ENCODE results near the gene LGR6. TPM values are rescaled to one million over a fixed set of nuclear protein-coding genes. Genes with fewer than 3 reads are reported as not detected.
"Not testable (repeated sequence)": the region's sequence is repeated elsewhere in the genome, so short reads cannot be mapped to it uniquely, and the experiment has no call there.

The LGR6 gene, protein sequence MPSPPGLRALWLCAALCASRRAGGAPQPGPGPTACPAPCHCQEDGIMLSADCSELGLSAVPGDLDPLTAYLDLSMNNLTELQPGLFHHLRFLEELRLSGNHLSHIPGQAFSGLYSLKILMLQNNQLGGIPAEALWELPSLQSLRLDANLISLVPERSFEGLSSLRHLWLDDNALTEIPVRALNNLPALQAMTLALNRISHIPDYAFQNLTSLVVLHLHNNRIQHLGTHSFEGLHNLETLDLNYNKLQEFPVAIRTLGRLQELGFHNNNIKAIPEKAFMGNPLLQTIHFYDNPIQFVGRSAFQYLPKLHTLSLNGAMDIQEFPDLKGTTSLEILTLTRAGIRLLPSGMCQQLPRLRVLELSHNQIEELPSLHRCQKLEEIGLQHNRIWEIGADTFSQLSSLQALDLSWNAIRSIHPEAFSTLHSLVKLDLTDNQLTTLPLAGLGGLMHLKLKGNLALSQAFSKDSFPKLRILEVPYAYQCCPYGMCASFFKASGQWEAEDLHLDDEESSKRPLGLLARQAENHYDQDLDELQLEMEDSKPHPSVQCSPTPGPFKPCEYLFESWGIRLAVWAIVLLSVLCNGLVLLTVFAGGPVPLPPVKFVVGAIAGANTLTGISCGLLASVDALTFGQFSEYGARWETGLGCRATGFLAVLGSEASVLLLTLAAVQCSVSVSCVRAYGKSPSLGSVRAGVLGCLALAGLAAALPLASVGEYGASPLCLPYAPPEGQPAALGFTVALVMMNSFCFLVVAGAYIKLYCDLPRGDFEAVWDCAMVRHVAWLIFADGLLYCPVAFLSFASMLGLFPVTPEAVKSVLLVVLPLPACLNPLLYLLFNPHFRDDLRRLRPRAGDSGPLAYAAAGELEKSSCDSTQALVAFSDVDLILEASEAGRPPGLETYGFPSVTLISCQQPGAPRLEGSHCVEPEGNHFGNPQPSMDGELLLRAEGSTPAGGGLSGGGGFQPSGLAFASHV
- 10 to 100 TPM in 1 of 12 donors, 1 to 10 TPM in 6, under 1 TPM in 3, not detected in 2; 0.20 to 32.4 (median 1.5) TPM for polyA plus RNA-seq (ENCODE audit: insufficient read length in 12 of 12)
- long read RNA-seq, donor 1, result 0 reads
- long read RNA-seq, donor 2, result 0 reads
- long read RNA-seq, donor 3, result 0 reads
- long read RNA-seq, donor 4, result 0 reads
- long read RNA-seq, donor 5, result 0 reads
- long read RNA-seq, donor 6, result 0 reads
- long read RNA-seq, donor 7, result 0 reads
- long read RNA-seq, donor 8, result 0 reads
- long read RNA-seq, donor 9, partial matches to known transcripts, result 0 of 1 reads
- long read RNA-seq, donor 9, other reads (novel, unspliced or antisense), result 0 of 1 reads
- long read RNA-seq, donor 10, result 0 reads
- long read RNA-seq, donor 11, result 0 reads

DNA sequence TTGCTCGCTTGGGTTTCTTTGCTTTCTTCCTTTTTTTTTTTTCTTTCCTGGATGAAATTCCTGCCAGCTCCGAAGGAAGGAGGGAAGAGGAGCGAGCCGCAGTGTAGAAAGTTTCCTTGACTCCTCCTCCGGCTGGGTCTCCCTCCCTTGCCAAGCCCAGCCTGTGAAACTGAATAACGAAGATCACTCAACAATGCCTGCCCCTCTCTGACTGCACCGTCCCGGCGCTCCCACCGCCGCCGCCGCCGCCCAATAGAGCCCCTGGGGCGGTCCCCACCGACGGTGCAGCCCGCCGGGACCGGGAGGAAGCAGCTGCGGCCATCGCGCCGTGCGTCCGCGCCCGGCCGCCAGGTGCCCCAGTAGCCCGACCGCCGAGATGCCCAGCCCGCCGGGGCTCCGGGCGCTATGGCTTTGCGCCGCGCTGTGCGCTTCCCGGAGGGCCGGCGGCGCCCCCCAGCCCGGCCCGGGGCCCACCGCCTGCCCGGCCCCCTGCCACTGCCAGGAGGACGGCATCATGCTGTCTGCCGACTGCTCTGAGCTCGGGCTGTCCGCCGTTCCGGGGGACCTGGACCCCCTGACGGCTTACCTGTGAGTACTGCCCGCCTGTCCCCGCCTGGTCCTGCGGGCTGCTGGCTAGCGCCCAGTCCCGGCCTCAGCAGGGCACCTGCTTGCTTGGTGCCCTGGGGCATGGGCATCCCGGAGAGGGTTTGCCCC, at the start of gene LGR6:
TSS of gene LGR6 (plus strand) at position 186 of the 714 bp plus-strand sequence. CDS start at position 377, 191 bp downstream.
- no peak for DNase-seq

DNA sequence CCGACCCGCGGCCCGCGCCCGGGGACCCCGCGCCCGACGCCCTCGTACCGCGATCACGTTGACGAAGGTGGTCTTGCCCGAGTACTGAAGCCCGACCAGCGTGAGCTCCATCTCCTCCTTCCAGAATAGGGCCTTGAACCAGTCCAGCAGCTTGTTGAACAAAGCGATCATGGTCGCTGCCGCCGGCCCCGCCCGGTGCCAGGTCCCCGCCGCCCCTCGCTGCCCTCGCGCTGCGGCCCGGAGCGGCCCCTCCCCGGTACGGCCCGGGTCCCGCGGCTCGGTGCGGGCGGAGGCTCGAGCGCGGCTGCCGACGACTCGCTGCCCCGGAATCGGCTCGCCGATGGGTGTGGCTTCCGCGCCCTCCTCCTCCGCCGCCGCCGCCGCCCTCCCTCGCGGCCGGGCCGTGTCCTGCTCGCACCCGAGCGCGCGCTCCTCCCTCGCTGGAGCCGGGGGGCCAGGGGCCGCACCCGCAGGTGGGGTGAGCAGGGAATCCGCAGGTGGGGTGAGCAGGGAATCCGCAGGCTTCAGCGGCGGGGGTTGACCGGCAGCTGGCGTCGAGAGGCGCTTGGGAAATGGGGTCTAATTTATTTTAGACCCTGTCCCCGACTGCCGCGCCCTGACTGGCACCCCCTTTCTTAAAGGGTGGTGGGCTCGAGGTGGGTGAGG, 49.1 kb upstream of the LGR6 start, which contains the start of gene ARL8A:
TSS of gene ARL8A (minus strand) at position 336 of the 666 bp plus-strand sequence. CDS start at position 171, 165 bp downstream.
- no peak for DNase-seq

DNA sequence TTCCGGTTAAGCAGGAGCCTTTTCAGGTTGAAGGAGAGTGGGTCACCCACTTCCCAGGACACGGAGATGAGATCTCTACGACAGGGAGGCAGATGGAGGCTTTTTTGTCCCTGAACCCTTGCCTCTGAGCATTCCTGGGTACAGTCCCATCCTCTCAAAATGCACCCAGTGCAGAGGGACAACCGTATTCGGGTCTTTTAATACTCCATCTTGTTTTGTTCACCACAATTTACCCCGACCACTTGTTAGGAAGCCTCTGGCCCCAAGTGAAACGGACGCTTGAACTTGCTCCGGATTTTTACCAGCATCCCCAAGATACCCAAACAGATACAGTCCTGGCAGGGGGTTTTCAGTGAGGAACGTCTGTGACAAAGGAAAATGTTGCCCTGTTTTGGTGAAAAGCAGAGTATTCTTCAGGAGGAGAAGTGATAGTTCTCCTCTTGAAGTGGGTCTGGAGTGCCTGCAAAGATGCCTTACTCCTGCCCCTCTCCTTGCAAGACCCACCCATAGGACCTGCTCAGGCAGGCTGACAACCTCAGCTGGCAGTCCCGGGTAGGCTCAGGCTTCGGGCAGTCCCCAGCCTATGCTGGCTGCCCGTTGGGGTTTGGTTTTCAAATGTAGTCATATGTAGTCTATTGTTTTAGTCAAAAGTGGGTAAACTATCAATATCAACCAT, 48.4 kb upstream of the LGR6 start:
- DNase-seq, result no peak

GRCh38 chr1:202145744-202146140, 47.9 kb upstream of the LGR6 start:
- not testable (repeated sequence) for DNase-seq

DNA sequence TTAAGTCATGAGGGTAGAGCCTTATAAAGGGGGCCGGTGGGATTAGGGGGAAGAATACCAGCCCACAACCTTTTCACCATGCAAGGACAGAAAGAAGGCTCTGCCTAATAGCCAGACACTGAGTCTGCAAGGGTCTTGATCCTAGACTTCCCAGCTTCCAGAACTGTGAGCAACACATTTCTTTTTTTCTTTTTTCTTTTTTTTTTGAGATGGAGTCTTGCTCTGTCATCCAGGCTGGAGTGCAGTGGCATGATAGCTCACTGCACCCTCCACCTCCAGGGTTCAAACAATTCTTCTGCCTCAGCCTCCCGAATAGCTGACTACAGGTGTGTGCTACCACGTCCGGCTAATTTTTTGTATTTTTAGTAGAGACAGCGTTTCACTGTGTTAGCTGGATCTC, 47.3 kb upstream of the LGR6 start:
- no peak for DNase-seq

GRCh38 chr1:202146993-202147392, 46.6 kb upstream of the LGR6 start:
- no peak for DNase-seq

GRCh38 chr1:202148391-202148790, 45.2 kb upstream of the LGR6 start:
- no peak for DNase-seq

DNA sequence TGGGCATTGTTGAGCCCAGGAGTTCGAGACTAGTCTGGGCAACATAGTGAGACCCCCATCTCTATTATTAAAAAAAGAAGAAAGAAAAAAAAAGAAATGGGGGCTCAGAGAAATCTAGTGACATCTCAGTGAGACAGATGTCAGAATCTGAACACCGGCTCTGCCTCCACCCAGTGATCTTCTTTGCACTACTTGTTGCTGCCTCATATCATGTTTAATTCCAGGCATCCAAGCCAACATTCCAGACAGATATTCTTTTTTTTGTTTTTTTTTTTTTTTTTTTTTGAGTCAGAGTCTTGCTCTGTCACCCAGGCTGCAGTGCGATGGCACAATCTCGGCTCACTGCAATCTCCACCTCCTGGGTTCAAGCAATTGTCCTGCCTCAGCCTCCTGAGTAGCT, 44.0 kb upstream of the LGR6 start:
- DNase-seq, result no peak

GRCh38 chr1:202150187-202150586, 43.4 kb upstream of the LGR6 start:
- DNase-seq, result no peak

GRCh38 chr1:202150602-202151001, 43.0 kb upstream of the LGR6 start:
- DNase-seq, result no peak

DNA sequence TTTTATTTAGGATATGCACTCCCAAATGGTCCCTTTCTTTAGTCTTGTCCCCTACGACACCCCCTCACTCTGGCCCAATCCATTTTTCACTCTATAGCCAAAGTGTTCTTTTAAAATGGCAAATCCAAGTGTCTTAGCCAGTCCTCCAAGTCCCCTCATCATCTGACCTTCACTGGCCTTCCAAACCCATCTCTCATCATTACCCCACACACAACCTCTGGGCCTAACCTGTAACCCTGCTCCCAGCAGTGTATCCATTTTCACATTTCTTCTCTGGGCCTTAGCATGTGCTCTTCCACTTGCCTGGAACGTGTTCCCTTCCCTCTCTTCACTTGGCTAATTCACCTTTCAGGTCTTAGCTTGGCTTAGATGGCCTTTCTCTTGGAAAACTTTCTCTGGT, 42.6 kb upstream of the LGR6 start:
- no peak for DNase-seq

GRCh38 chr1:202152399-202152798, 41.2 kb upstream of the LGR6 start:
- no peak for DNase-seq

- no peak for DNase-seq
Measured at GRCh38 chr1:202153284-202153683, 40.3 kb upstream of the LGR6 start.

GRCh38 chr1:202154148-202154765, 39.3 kb upstream of the LGR6 start:
- DNase-seq, result no peak

GRCh38 chr1:202154766-202155477, 38.7 kb upstream of the LGR6 start:
- DNase-seq, result no peak

DNA sequence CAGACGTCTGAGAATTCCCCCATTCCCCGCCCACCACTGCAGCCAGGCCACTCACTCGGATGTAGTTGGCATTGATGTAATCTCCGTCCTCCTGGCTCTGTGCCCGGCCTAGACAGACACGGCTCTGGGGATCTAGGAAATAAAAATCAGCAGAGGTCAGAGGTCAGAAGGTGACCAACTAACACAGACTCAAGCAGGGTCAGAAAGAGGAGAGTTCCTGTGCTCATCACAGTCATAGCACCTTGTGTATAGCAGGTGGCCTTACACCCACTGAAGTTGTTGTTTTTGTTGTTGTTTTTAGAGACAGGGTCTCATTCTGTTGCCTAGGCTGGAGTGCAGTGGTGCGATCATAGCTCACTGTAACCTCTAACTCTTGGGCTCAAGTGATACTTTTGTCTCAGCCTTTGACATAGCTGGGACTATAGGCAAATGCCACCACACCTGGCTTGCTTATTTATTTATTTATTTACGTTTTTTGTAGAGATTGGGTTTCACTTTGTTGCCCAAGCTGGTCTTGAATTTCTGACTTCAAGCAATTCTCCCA, 38.0 kb upstream of the LGR6 start:
- DNase-seq, result no peak

DNA sequence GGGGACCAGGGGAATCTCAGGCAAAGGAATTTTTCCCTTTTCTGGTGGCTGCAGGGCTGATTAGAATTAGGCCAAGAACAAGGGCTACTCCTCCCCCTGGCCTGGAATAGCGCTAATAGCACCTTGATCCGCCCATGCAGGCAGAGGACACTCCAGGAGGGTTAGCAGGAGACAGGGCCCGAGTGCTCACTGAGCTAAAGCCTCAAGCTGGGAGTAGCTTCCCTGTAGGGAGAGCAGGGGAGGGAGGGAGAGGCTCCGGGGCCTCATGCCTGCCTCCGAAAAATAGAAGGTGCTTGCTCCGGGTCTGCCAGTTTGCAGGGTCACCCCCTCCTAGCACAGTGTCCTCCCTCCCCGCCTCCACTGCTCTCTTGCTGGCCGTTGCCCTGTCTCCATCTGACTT, 37.0 kb upstream of the LGR6 start:
- no peak for DNase-seq

DNA sequence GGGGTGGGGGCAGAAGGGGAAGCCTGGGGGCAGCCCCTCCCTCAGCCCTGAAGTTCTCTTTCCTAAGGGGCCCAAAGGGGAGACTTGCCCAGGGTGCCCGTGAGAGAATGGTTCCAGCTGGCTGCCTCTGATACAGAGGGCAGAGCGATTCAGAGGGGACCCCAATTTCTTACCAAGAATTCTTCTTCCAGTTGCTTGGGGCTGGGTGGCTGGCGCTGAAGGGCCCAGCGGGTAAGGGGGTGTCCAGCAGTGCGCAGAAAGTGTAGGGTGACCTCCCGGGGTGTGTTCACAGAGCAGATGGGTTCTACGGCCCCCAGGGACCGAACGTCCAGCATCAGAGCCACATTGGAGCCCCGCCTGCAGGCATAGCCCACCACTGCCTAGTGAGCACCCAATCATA, 35.7 kb upstream of the LGR6 start:
- no peak for DNase-seq
